ENCODE data around the gene MAP6D1. TPM values are rescaled to one million over a fixed set of nuclear protein-coding genes. Genes with fewer than 3 reads are reported as not detected.
"Not testable (repeated sequence)": the region's sequence is repeated elsewhere in the genome, so short reads cannot be mapped to it uniquely, and the experiment has no call there.

Gene MAP6D1
- total RNA-seq, 1 donor from 2014 or later = 0.48 TPM

DNA sequence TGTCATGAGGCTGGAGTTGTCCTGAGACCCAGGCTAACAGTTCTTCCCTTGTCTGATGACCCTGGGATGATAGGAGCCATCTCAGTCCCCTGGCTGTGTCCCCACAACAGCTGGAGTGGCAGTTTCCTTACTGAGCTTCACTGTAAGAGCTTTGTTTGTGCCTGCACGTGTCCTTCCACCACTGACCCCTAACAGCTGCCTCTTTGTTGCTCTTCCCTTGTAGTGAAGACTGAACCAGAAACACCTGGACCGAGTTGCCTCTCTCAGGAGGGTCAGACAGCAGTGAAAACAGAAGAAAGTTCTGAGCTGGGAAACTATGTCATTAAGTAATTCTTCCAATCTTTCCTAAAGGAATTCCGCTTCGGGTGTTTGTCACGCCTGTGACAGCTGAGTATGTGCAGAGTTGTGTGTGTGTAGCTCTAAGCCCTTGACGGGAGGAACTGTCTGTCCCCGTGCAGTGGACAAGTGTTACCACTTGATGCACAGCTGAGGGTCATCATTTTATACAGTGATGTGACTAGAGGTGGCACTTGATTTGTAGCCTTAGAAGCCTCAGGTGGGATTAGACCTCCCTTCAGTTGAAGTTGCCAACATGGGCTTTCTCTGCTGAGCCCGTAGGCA lies 25.0 kb downstream of the MAP6D1 start:
- DNase-seq (ENCODE audit: low spot score) = no peak

DNA sequence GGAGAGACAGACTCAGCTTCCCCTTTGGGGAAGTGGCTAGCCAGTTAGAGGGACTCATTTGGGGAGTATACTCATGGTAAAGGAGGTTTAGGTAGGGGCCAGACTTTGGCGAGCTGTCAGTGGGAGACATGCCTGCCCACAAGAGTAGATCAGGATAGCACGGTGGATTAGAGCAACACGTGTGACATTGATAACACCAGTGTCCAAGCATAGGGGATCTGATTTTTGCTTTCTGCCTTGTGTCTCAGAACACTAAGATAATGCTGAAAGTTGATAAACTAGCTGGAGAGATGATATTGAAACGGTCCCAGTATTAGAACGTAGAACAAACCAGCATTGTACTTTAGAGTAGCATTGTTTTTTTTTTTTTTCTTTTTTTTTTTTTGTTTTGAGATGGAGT lies 25.9 kb downstream of the MAP6D1 start:
- no peak for DNase-seq (ENCODE audit: low spot score)

DNA sequence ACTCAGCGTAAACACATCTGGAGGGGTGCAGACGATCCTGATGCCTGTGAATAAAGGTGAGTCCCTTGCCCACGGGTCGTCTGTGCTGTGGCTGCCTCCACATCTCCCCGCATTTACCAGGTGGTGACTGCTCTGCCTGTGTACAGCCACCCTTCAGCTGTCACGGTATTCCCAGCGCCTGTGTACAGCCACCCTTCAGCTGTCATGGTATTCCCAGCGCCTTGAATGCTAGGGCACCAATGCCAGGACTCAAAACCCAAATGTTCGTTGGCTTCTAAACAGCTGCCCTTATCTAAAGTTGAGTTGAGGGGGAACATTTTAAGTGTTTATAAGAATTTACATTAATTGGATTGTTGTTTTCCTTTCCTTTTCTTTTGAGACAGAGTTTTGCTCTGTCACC lies 27.4 kb downstream of the MAP6D1 start:
- no peak for DNase-seq (ENCODE audit: low spot score)

DNA sequence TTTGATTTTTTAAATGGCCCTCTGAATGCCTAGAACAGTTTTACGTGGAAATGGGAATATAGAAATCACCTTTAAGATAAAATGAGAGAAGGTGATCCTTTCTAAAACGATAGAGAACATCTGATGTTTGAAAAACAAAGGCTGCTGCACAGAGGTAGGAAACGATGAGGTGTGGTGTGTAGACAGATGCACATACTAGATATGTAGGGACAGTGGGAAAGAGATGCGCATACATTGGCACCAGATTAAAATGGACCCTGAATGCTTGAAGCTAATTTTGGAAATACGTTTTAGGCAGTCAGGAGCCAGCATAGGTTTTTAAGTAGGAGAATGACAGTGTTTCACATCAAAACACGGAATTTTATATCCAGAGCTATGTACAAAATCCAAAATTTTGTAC lies 29.0 kb downstream of the MAP6D1 start:
- no peak for DNase-seq (ENCODE audit: low spot score)

GRCh38 chr3:183794452-183794851 lies 30.9 kb downstream of the MAP6D1 start:
- DNase-seq (ENCODE audit: low spot score) = no peak

DNA sequence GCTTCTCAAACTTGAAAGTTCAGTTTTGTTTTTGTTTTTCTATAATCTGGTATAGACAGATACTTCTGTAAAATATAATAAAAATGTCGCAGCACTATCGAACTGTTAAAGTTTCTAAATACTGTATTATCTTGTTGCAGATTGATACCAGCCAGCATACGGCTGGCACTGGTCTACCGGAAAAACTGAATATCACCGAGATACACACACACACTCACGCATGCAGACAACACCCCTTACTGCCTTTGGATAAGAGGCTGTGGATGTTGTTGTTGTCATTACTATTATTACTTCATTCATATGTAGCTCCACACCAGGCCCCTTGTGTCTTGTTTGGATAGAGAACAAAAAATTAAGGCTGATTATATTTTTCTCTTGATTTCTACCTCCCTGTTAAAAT lies 32.4 kb downstream of the MAP6D1 start:
- no peak for DNase-seq (ENCODE audit: low spot score)

- DNase-seq (ENCODE audit: low spot score) = no peak
Observed at GRCh38 chr3:183790700-183791099, 34.7 kb downstream of the MAP6D1 start.

GRCh38 chr3:183789826-183790225 lies 35.6 kb downstream of the MAP6D1 start:
- DNase-seq (ENCODE audit: low spot score) = no peak

- DNase-seq (ENCODE audit: low spot score) = not testable (repeated sequence)
Observed at GRCh38 chr3:183784503-183784902, 40.9 kb downstream of the MAP6D1 start.

DNA sequence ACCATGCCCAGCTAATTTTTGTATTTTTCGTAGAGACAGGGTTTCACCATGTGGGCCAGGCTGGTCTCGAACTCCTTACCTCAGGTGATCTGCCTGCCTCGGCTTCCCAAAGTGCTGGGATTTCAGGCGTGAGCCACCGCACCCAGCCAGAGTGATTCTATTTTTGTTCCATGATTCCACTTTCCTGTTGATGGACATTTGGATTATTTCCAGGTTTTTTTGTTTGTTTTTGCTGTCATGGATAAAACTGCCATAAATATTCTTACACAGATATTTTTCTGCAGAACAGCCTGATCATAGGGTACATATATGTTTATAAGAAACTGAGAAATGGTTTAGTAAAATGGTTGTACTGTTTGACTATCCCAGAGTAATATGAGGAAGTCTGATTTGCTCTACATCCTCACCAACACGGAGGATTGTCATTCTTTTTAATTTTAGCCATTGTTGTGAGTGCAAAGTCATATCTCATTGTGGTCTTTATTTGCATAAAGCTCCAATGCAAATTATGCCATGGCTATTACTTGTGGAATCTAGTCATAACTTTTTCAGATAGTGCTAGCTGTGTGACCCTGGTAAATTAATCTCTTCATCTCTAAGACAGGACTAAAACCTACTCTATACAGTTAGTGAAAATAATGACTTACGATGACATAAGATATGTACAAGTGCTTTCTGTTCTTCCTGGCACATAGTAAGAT lies 42.7 kb downstream of the MAP6D1 start:
- DNase-seq (ENCODE audit: low spot score) = no peak

GRCh38 chr3:183781246-183781645 lies 44.1 kb downstream of the MAP6D1 start:
- no peak for DNase-seq (ENCODE audit: low spot score)

DNA sequence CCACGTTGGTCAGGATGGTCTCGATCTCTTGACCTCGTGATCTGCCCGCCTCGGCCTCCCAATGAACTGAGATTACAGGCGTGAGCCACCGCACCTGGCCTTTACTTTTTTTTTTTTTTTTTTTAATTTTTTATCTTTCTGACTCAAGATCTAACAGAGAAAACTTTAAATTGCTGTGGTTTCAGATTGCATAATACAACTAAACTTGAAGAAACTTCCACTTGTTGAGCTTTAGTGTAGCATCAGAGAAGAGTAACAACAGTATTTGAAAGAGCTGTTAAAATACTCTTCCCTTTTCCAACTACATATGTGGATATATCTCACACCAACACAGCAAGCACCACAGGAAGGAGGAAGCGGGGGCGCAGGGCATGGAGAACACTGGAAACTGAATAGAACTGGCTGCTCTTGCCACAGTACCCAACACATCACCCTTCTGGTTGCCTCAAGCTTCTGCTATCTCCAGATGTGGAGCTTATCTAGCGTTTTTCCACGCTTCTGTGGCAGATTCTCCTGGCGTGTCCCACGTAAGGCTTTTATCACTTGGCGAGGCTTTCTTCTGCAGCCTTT lies 45.4 kb downstream of the MAP6D1 start:
- DNase-seq (ENCODE audit: low spot score) = no peak

- DNase-seq (ENCODE audit: low spot score) = no peak
Observed at GRCh38 chr3:183777016-183777618, 48.3 kb downstream of the MAP6D1 start.

DNA sequence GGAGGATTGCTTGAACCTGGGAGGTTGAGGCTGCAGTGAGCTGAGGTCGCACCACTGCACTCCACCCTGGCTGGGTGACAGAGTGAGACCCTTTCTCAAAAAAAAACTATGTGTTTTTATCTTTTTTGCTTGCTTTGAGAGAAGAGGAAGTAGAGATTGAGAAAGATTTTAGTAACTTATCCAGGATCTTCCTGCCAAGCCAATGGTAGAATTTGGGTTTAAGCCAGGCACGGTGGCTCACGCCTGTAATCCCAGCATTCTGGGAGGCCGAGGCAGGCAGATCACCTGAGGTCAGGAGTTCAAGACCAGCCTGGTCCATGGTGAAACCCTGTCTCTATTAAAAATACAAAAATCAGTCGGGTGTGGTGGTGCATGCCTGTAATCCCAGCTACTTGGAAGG lies 48.9 kb downstream of the MAP6D1 start:
- not testable (repeated sequence) for DNase-seq (ENCODE audit: low spot score)

GRCh38 chr3:183775781-183776180 lies 49.6 kb downstream of the MAP6D1 start:
- no peak for DNase-seq (ENCODE audit: low spot score)

DNA sequence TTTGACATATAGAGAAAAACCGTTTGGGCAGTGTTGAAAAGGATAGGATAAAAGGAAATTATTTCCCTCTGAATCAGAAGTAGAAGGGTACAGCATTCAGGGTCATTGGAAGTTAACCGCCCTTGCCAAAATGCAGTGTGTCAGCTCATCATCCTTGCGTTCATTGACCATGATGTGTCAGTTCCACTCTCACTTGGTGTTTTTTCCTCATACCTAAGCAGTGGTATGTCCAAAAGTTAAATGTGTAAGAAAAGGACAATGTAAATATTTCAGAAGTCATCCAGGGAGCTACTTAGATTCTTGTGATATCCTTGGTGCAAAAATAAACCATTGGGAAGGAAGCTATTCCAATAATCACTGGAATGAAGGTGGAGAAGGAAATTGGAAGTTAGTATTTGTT lies 50.7 kb downstream of the MAP6D1 start:
- no peak for DNase-seq (ENCODE audit: low spot score)

DNA sequence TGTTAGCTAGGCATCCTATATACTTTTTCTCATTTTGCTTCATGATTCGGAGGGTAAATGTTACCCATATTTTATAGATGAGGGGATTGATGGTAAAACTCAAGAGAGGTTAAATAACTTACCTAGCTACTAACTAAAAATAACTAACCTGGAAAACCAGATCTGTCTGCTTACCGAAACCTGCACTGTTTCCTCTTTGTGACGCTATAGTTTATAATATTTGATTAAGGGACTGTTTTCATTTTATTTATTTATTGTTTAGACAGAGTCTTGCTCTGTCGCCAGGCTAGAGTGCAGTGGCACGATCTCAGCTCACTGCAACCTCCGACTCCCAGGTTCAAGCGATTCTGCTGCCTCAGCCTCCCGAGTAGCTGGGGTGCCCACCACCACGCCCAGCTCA lies 55.9 kb downstream of the MAP6D1 start:
- no peak for DNase-seq (ENCODE audit: low spot score)

- no peak for DNase-seq (ENCODE audit: low spot score)
Observed at GRCh38 chr3:183768114-183768513, 57.3 kb downstream of the MAP6D1 start.

DNA sequence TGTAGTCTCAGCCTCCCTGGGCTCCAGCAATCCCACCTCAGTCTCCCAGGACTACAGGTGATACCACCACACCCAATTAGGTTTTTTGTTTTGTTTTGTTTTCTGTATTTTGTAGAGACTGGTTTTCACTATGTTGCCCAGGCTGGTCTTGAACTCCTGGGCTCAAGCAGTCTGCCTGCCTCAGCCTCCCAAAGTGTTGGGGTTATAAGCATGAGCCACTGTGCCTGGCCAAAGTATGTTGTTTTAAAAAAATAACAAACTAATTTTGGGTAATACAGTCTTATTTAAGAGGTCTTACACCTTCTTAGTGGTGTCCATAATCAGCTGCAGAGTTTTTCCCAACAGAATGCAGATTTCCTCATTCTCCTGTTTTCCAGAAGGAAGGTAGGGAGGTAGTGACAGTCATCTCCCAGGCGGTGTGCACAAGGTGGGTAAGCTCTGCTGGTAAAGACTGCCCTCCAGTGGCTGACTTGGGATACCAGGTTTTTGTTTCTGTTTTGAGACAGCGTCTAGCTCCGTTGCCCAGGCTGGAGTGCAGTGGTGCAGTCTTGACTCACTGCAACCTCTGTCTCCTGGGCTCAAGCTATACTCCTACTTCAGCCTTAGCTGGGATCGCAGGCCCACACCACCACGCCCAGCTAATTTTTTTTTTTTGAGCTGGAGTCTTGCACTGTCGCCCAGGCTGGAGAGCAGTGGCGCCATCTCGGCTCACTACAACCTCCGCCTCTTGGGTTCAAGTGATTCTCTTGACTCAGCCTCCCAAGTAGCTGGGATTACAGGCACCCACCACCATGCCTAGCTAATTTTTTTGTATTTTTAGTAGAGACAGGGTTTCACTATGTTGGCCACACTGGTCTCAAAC lies 58.4 kb downstream of the MAP6D1 start:
- no peak for DNase-seq (ENCODE audit: low spot score)

GRCh38 chr3:183766107-183766506 lies 59.3 kb downstream of the MAP6D1 start:
- no peak for DNase-seq (ENCODE audit: low spot score)
